ENCODE measurements around the gene GRK1.
"Not testable (repeated sequence)": the region's sequence is repeated elsewhere in the genome, so short reads cannot be mapped to it uniquely, and the experiment has no call there.

Gene GRK1

DNA sequence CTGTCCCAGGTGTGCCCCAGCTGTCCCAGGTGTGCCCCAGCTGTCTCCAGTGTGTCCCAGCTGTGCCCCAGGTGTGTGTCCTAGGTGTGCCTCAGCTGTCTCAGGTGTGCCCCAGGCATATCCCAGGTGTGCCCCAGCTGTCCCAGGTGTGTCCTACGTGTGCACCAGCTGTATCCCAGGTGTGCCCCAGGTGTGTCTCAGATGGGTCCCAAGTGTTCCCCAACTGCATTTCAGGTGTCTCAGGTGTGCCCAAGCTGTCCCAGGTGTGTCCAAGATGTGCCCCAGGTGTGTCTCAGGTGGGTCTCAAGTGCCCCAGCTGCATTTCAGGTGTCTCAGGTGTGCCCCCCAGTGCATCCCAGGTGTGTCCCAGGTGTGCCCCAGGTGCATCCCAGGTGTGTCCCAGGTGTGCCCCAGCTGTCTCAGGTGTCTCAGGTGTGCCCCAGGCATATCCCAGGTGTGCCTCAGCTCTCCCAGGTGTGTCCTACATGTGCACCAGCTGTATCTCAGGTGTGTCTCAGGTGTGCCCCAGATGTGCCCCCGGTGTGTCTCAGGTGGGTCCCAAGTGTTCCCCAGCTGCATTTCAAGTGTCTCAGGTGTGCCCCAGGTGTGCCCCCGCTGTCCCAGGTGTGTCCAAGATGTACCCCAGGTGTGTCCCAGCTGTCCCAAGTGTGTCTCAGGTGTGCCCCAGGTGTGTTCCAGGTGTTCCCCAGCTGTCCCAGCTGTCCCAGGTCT, 1.3 kb upstream of the GRK1 start:
- no peak for DNase-seq (ENCODE audit: low read depth, low spot score)

DNA sequence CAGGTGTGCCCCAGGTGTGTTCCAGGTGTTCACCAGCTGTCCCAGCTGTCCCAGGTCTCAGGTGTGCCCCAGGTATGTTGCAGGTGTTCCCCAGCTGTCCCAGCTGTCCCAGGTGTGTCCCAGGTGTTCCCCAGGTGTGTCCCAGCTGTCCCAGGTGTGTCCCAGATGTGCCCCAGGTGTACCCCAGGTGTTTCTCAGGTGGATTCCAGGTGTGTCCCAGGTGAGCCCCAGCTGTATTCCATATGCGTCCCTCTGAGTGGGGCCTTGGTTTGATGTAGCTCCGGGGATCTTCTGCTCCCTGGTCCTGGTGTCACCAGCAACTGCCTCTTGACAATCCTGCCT, 719 bp upstream of the GRK1 start:
- DNase-seq (ENCODE audit: low read depth, low spot score) = no peak

GRCh38 chr13:113667771-113668490, 912 bp downstream of the GRK1 start:
- no peak for DNase-seq (ENCODE audit: low read depth, low spot score)

- DNase-seq (ENCODE audit: low read depth, low spot score) = no peak
Measured at GRCh38 chr13:113668491-113668971, 1.5 kb downstream of the GRK1 start.

GRCh38 chr13:113669231-113669754, 2.3 kb downstream of the GRK1 start:
- no peak for DNase-seq (ENCODE audit: low read depth, low spot score)

DNA sequence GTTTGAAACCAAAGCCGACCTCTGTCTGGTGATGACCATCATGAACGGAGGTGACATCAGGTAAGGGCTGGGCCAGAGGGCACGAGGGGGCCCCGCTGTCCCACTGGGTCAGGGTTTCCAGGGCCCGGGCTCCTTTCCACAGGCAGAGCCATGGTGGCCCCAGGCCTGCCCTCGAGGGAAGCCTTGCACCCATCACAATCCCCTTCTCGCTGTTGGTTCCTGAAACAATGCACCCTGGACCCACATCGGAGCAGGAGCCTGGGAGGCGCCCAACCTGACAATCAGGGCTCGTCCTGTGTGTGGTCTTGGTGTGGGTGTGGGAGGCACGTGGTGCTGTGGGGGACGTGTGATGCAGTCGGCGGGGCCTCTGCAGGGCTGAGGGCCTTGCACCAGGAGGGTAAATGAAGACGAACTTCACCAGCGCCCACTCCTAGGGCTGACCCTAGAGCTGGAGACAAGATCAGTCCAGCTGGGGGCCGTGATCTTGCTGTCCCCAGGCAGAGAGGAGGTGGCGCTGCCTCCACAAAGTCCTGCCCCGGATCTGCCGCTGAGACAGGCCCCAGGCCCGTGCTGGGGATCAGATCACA, 2.8 kb downstream of the GRK1 start:
- no peak for DNase-seq (ENCODE audit: low read depth, low spot score)

DNA sequence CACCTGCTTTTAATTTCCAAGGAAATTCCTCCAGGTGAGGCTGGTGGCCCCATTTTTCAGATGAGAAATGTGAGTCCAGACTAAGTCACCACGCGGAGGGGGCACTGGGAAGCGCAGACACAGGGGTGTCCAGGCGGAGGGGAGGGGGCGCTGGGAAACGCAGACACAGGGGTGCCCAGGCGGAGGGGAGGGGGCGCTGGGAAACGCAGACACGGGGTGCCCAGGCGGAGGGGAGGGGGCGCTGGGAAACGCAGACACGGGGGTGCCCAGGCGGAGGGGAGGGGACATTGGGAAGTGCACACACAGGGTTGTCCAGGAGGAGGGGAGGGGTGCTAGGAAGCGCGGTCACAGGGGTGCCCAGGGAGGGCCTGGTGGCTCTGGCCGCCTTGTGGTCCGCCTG, 3.5 kb downstream of the GRK1 start:
- DNase-seq (ENCODE audit: low read depth, low spot score) = no peak

- DNase-seq (ENCODE audit: low read depth, low spot score) = no peak
Measured at GRCh38 chr13:113671066-113672001, 4.3 kb downstream of the GRK1 start.

GRCh38 chr13:113672002-113672651, 5.1 kb downstream of the GRK1 start:
- DNase-seq (ENCODE audit: low read depth, low spot score) = no peak

GRCh38 chr13:113722921-113723320, 55.9 kb downstream of the GRK1 start:
- DNase-seq (ENCODE audit: low read depth, low spot score) = no peak

GRCh38 chr13:113723410-113724015, 56.5 kb downstream of the GRK1 start:
- DNase-seq (ENCODE audit: low read depth, low spot score) = no peak

DNA sequence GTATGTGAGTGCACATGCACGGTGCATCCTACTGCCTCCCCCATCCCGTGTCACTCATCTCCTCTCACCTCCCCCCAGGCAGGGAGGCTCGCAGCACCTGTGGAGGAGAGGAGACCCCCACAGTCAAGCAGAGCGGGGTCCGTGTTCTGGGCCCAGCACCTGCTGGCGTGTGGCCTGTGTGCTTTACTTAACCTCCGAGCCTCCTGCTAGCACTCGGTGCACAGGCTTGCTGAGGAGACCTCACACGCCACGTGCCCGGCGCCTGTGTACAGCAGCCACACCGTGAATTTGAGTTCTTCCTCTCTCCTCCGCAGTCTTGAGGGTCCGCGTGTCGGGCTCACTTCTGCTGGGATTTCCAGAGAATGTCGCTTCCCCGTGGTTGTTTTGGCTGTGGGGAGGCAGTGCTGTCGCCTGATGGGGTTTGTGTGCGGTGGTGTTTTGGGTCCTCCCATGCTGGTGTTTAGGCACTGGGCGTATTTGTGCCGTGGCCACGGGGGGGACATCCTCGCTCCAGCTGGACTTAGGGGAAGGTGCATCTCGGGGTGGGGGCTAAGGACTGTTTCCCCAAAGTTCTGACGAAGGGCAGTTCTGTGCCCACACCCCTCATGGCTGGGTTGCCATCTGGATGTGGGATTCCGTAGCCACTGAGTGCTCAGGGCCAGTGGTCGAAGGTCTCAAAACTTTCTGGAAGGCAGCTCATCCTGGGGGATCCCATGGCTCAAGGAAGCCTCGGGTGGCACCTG, 57.2 kb downstream of the GRK1 start:
- DNase-seq (ENCODE audit: low read depth, low spot score) = no peak

GRCh38 chr13:113724780-113725315, 57.8 kb downstream of the GRK1 start:
- DNase-seq (ENCODE audit: low read depth, low spot score) = no peak

GRCh38 chr13:113725329-113726105, 58.5 kb downstream of the GRK1 start:
- DNase-seq (ENCODE audit: low read depth, low spot score) = not testable (repeated sequence)

GRCh38 chr13:113726106-113726821, 59.2 kb downstream of the GRK1 start:
- DNase-seq (ENCODE audit: low read depth, low spot score) = not testable (repeated sequence)

DNA sequence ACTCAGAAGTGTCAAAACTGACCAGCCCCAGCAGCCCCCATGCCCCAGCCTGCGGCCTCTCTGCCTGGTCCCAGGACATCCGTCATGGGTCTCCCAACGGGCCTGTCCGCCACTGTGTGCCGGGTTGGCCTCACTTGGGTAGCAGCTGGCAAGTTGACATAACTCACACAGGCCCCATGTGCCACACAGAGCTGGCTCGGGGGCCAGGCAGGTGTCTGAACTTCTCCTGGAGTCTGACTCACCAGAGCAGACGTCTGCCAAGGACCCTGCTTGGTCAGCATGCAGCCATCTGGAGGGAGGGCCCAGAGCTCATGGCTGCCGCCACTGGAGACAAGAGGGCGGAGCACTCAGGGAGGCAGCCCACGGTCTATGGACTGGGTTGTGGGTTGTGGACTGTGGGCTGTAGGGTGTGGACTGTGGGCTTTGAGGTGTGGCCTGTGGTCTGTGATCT, 60.0 kb downstream of the GRK1 start:
- no peak for DNase-seq (ENCODE audit: low read depth, low spot score)

DNA sequence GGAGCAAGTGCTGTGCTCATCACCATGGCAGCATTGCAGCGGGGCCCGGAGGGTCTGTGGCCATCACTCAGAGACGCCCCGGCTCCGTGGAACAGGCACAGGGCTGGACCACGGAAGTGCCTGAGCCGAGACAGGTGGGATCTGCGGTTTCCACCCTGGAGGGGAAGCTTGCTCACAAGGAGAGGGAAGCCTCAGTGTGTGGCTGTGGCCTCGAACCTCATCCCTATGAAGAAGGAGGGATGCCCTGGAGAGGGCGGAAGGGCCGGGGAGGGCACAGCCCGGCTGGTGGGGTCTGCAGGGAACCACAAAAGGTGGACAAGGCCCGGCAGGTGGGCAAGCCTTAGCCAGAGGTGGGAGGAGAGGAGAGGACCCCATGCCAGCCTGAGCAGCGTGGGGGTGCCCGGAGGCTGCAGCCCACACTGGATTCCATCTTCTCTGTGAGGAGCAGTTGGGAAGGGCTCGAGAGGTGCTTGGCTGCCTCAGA, 61.6 kb downstream of the GRK1 start:
- no peak for DNase-seq (ENCODE audit: low read depth, low spot score)
